Bronchial epithelial cell (primary cell): Measurements from ENCODE around the gene EHBP1. TPM values are rescaled to one million over a fixed set of nuclear protein-coding genes. Genes with fewer than 3 reads are reported as not detected.

ENCODE experiments used
- DNase-seq: peaks from one replicate; pipeline ENCODE4 v3.0.0-alpha.2; 2010; ENCODE audit warnings: low read depth
- FAIRE-seq: peaks from 2 replicates; lab custom pipeline; 2011; peaks lifted over from hg19 to GRCh38; lab: Jason Lieb, UNC
- H3K27me3 ChIP-seq: 2 replicates; pipeline ENCODE4 v1.5.1; 2011; ENCODE audit warnings: low read length; ENCODE audit not compliant: control insufficient read depth, insufficient read depth
- H3K36me3 ChIP-seq: 2 replicates; pipeline ENCODE4 v1.5.1; 2011; ENCODE audit warnings: low read length; ENCODE audit not compliant: control insufficient read depth, insufficient read depth
- H3K4me3 ChIP-seq: 2 replicates; pipeline ENCODE4 v1.5.1; 2011; ENCODE audit warnings: mild to moderate bottlenecking, low read depth, low read length, control low read depth
- total RNA-seq: library from RNA; depleted of rRNA; stranded (reverse); fragments of >200 nt; gene quantifications from 2 replicates; pipeline ENCODE4 v1.2.1, GENCODE V29; 2014
- TF ChIP-seq, protein P1 (sequence below): IDR thresholded peaks from 2 replicates; pipeline ENCODE4 v1.5.1; 2011; ENCODE audit warnings: mild to moderate bottlenecking, moderate library complexity, low read length, control low read depth, inconsistent platforms; ENCODE audit not compliant: insufficient read depth, severe bottlenecking

Gene EHBP1
- 125 and 132 TPM in 2 replicates for total RNA-seq

DNA sequence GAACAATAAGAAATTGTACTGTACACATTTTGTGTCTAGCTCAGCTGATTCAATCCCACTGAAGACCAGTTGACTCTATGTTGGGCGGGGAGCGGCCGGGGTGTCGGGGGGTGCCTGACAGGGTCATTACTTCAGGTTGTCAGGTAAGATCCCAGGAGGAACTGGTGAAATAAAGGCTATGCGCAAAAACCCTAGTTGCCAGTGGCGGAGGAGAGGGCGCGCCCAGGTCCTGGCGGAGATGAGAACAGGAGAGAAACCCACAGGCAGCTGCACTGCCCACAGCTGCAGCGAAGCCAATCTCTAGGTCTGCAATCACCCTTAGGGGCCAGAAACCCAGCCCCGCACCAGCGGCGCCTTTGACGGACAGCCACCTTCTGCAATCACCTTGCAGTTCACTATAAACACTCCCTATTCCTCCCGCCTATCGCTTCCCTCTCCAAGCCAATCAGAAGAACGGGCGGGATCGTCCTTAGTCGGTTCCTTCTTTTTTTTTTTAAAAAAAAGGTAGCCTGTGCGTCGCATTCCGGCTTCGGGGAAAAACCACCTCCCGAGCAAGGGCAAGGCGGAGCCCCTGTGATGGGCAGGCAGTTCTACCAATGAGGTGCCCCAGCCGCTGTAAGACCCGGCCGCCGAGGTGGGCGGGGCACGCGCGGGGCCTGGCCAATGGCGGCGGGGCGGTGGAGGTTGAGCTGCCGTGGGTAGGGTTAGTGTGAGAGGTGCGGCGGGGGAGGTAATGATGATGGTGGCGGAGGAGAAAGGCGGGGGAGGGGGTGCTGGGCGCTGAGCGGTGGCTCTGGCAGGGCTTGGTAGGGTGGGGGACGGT lies at the start of gene EHBP1:
Gene EHBP1, plus strand, starts transcription at position 707 of the 823 bp plus-strand sequence. CDS start 1,479 bp downstream, outside the sequence.
- H3K27me3 ChIP-seq = no peaks in the 10 kb centered on the region
- TF ChIP-seq, protein P1, sequence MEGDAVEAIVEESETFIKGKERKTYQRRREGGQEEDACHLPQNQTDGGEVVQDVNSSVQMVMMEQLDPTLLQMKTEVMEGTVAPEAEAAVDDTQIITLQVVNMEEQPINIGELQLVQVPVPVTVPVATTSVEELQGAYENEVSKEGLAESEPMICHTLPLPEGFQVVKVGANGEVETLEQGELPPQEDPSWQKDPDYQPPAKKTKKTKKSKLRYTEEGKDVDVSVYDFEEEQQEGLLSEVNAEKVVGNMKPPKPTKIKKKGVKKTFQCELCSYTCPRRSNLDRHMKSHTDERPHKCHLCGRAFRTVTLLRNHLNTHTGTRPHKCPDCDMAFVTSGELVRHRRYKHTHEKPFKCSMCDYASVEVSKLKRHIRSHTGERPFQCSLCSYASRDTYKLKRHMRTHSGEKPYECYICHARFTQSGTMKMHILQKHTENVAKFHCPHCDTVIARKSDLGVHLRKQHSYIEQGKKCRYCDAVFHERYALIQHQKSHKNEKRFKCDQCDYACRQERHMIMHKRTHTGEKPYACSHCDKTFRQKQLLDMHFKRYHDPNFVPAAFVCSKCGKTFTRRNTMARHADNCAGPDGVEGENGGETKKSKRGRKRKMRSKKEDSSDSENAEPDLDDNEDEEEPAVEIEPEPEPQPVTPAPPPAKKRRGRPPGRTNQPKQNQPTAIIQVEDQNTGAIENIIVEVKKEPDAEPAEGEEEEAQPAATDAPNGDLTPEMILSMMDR = no peak
- H3K4me3 ChIP-seq = peak within 1 kb of the TSS; percentile 86
- no peaks in the 10 kb centered on the region for H3K36me3 ChIP-seq
- FAIRE-seq (no peak), DNase-seq (peak; percentile 99)

DNA sequence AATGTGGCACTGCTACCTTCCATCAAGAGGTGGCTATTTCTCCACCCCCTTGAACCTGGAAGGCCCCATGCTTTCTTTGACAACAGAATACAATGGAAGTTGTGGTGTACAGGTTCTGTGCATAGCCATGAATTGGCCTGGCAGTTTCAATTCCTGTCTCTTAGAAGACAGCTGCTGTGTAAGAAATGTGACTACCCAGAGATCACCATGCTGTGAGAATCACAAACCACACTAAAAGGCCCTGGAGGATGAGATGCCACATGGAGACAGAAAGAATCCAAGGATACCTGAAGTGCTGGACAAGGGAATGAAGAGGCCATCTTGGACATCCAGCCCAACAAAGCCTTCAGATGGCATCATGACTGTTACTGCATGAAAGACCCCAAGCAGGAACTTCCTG lies 47.7 kb upstream of the EHBP1 start:
- H3K27me3 ChIP-seq = no peaks in the 10 kb centered on the region
- FAIRE-seq (no peak), DNase-seq (no peak)
- TF ChIP-seq, protein P1 = no peak
- H3K4me3 ChIP-seq = no peak overlapping the region
- H3K36me3 ChIP-seq = no peaks in the 10 kb centered on the region

DNA sequence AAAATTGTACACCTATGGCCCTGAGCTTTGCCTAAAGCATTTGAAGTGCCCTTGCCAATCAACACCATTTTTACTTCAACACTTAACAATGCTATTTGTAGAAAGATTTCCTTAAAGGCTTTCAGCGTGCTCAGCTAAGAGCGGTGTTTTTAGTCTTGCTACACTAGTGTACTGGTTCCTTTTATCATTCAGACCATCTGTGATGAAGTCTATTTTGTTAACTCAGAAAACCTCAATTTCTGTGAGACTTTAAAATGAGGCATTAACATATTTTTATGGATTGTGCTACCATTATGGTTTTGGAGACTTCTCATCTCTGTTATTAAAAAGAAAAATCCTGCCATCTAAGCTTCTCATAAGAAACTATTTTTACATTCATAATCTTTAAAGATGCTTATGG lies 46.6 kb upstream of the EHBP1 start:
- no peak for DNase-seq
- TF ChIP-seq, protein P1 = no peak

DNA sequence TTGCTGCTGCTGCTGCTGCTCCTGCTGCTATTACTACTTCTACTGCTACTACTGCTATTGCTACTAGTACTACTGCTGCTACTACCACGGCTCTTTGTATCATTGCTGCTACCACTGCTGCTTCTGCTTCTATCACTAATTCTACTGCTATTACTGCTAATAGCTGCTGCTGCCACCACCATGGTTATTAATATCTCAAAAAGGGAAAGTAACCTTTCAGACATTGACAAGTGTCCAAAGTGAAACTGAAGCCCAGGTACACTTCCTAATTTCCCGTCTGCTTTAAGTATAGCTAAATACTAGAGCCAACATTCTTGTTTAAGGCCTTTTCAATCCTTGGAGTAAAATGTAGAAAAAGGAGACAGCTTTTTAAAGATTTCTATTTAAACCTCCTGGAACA lies 45.4 kb upstream of the EHBP1 start:
- Histone ChIP-seq H3K4me3 (no peak overlapping the region), H3K36me3 (no peaks in the 10 kb centered on the region), H3K27me3 (no peaks in the 10 kb centered on the region)
- no peak for DNase-seq
- FAIRE-seq = no peak
- TF ChIP-seq, protein P1 = no peak

More for the DNA sequence above, 46.6 kb upstream of the EHBP1 start:
- FAIRE-seq = no peak
- H3K27me3 ChIP-seq = no peaks in the 10 kb centered on the region
- H3K4me3 ChIP-seq = no peak overlapping the region
- H3K36me3 ChIP-seq = no peaks in the 10 kb centered on the region

DNA sequence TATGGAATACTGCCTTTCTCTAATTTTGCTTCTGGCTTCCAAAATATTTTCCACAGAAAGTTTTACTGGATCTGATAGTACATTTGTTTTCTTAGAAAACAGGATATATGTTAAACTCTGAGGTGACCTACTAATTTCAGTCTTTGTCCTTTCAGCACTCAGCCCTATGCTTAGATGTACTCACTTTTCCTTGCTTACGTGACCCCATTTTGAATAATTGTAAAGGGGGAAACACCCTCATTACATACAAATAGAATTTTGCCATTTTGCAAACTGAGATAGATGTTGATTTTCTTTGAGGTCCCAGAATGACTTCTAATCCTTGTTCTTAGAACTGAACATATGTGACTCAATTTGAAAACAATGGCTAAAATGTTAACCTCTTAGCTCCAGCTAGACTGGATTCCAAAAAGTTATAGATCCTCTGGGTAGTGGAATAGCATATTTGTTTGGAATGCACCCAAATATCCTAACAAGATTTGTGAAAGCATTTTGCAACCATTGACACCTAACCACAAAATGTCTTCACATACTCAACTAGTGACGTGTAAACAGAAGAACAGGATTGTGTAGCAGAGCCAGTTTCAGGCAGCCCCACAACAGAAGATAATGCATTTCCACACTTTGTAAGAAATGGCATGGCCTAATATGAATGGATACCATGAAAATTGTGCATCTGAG lies 44.8 kb upstream of the EHBP1 start:
- DNase-seq = peak; percentile 94
- Histone ChIP-seq H3K27me3 (no peaks in the 10 kb centered on the region), H3K36me3 (no peaks in the 10 kb centered on the region), H3K4me3 (no peak overlapping the region)
- FAIRE-seq = no peak
- TF ChIP-seq, protein P1 = no peak
